ACC112 (cell line): ENCODE data around the gene DEDD2.

ENCODE experiments used
- H2AFZ ChIP-seq: fragments of 200-600 bp; sonication (generic); one replicate; pipeline ENCODE4 v1.6.0; 2017; ENCODE audit warnings: antibody characterized with exemption, low read length; ENCODE audit not compliant: unreplicated experiment
- H3K27ac ChIP-seq: fragments of 200-600 bp; sonication (generic); 2 replicates; pipeline ENCODE4 v1.5.1; 2014; ENCODE audit warnings: low read depth, mild to moderate bottlenecking, antibody characterized with exemption, low read length, moderate library complexity
- H3K27me3 ChIP-seq: fragments of 200-600 bp; sonication (generic); 2 replicates; pipeline ENCODE4 v1.6.1; 2014; ENCODE audit warnings: mild to moderate bottlenecking, antibody characterized with exemption, low read length, moderate library complexity, mixed read lengths; ENCODE audit not compliant: insufficient read depth
- H3K36me3 ChIP-seq: fragments of 200-600 bp; sonication (generic); 2 replicates; pipeline ENCODE4 v1.6.1; 2016; ENCODE audit warnings: mild to moderate bottlenecking, antibody characterized with exemption, low read length, moderate library complexity, mixed read lengths; ENCODE audit not compliant: insufficient read depth
- H3K4me1 ChIP-seq: fragments of 200-600 bp; sonication (generic); one replicate; pipeline ENCODE4 v1.6.1; 2016; ENCODE audit warnings: low read length, mixed read lengths; ENCODE audit not compliant: insufficient read depth, unreplicated experiment, control insufficient read depth
- H3K4me3 ChIP-seq: fragments of 200-600 bp; sonication (generic); 2 replicates; pipeline ENCODE4 v1.5.1; 2014; ENCODE audit warnings: mild to moderate bottlenecking, low read depth, low read length
- H3K79me2 ChIP-seq: fragments of 200-600 bp; sonication (generic); one replicate; pipeline ENCODE4 v1.6.0; 2016; ENCODE audit warnings: low read length; ENCODE audit not compliant: control insufficient read depth, unreplicated experiment, insufficient read depth

DEDD2 gene

DNA sequence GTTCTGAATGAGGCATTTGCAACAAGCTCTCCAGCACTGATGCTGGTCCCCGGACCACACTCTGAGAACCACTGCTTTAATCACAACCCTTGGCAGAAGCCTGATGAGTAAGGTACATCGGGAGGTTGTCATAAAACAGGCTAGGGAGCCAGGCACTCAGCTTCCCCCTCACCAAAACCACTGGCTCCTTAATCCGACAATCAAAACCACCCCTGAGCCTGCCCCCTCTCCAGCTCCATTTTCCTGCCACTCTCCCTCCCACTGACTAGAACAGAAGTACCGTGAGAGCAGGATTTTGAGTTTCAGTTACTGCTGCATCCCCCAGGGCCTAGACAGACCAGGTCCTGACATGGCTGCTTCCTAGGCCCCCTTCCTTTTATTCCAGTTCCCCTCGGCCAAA lies 17.7 kb upstream of the DEDD2 start:
- Histone ChIP-seq H2AFZ (no peak overlapping the region), H3K4me1 (no peaks in the 10 kb centered on the region), H3K27me3 (no peaks in the 10 kb centered on the region), H3K79me2 (peaks cover 12% of the 10 kb centered on the region), H3K27ac (no peak overlapping the region), H3K4me3 (no peak overlapping the region), H3K36me3 (no peaks in the 10 kb centered on the region)

GRCh38 chr19:42234364-42234763 lies 16.9 kb upstream of the DEDD2 start:
- Histone ChIP-seq H3K27ac (no peak overlapping the region), H3K4me3 (no peak overlapping the region), H2AFZ (no peak overlapping the region), H3K36me3 (0 out of 2 replicates have a peak, but pooled peaks cover under 1% of the 10 kb centered on the region), H3K27me3 (no peaks in the 10 kb centered on the region), H3K4me1 (no peaks in the 10 kb centered on the region), H3K79me2 (peaks cover 4% of the 10 kb centered on the region)

GRCh38 chr19:42233678-42234292 lies 16.3 kb upstream of the DEDD2 start:
- H3K36me3 ChIP-seq: 0 out of 2 replicates have a peak, but pooled peaks cover 3% of the 10 kb centered on the region
- no peaks in the 10 kb centered on the region for H3K4me1 ChIP-seq
- H3K4me3 ChIP-seq: no peak overlapping the region
- no peak overlapping the region for H2AFZ ChIP-seq
- H3K79me2 ChIP-seq: no peaks in the 10 kb centered on the region
- H3K27ac ChIP-seq: no peak overlapping the region
- no peaks in the 10 kb centered on the region for H3K27me3 ChIP-seq

DNA sequence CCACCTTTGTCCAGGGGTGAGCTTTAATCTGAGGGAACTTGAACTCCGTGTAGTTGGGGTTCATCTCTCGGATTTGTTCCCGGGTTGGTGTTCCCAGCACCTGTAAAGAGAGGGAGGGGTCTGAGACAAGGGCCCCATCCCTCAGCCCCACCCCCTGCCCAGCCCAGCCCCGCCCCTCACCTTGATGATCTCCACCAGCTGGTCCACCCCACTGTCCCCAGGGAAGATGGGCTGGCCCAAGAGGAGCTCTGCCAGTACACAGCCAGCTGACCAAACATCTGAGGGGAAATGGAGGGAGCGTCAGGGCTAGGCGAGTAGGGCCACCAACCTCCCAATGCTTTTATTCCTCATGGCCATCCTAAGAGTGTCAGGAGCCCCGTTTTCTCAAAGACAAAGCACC lies 15.6 kb upstream of the DEDD2 start:
- no peak overlapping the region for H2AFZ ChIP-seq
- 0 out of 2 replicates have a peak, but pooled peaks cover 3% of the 10 kb centered on the region for H3K36me3 ChIP-seq
- H3K27ac ChIP-seq: no peak overlapping the region
- no peaks in the 10 kb centered on the region for H3K79me2 ChIP-seq
- H3K4me3 ChIP-seq: no peak overlapping the region
- H3K27me3 ChIP-seq: no peaks in the 10 kb centered on the region
- no peaks in the 10 kb centered on the region for H3K4me1 ChIP-seq

- Histone ChIP-seq H3K4me3 (no peak overlapping the region), H3K27ac (no peak overlapping the region), H3K4me1 (no peaks in the 10 kb centered on the region), H3K79me2 (no peaks in the 10 kb centered on the region), H3K36me3 (0 out of 2 replicates have a peak, but pooled peaks cover 3% of the 10 kb centered on the region), H3K27me3 (no peaks in the 10 kb centered on the region), H2AFZ (no peak overlapping the region)
Measured at GRCh38 chr19:42232435-42232834, 15.0 kb upstream of the DEDD2 start.

DNA sequence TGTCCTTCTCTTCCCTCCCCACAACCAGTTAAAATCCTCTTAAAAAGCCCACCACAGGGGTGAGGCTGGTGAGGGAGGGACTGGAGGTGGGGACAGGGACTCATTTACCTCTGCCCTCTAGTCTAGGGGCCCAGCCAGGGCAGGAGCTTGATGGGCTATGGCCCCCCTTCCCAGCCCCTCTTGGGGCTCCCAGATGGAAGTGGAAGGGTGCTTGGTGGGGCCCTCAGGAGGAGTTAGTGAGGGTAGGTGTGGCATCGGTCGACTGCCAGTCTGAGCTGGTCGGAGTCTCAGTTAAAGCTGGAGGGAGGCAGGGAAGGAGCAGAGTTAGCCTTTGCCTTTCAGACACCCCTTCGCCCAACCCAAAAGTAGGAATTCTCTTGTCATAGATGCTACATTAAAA lies 13.1 kb upstream of the DEDD2 start:
- Histone ChIP-seq H2AFZ (no peak overlapping the region), H3K27ac (no peak overlapping the region), H3K4me1 (no peaks in the 10 kb centered on the region), H3K27me3 (no peaks in the 10 kb centered on the region), H3K4me3 (no peak overlapping the region), H3K79me2 (peaks cover 10% of the 10 kb centered on the region), H3K36me3 (0 out of 2 replicates have a peak, but pooled peaks cover 3% of the 10 kb centered on the region)

DNA sequence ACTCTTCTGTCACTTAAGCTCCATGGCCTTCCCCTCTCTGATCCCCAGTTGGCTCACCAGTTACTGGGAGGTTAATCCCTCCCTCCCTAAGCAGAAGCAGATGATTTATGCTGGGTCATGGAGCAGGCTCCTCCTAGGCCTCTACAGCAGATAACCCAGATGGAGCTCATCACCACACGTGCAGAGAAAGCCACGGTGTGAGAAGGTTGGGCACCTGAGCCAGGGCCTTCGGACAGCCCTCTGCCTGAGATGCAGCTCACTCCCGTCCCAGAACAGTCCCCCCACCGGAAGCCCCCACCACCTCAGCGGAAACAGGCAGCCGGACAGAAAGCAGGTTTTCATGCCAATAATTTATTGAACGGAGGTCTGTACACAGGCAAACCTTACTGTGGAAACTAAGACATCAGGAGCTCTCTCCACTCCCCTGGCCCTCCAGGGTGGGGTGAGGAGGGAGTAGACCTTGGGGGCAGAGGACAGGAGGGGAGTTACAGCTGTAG lies 12.4 kb upstream of the DEDD2 start:
- H3K36me3 ChIP-seq: 0 out of 2 replicates have a peak, but pooled peaks cover 3% of the 10 kb centered on the region
- H3K79me2 ChIP-seq: peaks cover 10% of the 10 kb centered on the region
- H3K27ac ChIP-seq: no peak overlapping the region; the same call in 1 of the 2 replicates
- no peaks in the 10 kb centered on the region for H3K4me1 ChIP-seq
- H3K27me3 ChIP-seq: no peaks in the 10 kb centered on the region
- no peak overlapping the region for H3K4me3 ChIP-seq
- H2AFZ ChIP-seq: no peak overlapping the region

- Histone ChIP-seq H3K27ac (no peak overlapping the region), H3K27me3 (no peaks in the 10 kb centered on the region), H2AFZ (no peak overlapping the region), H3K4me1 (no peaks in the 10 kb centered on the region), H3K36me3 (0 out of 2 replicates have a peak, but pooled peaks cover 3% of the 10 kb centered on the region), H3K4me3 (no peak overlapping the region), H3K79me2 (peaks cover 10% of the 10 kb centered on the region)
Measured at GRCh38 chr19:42229301-42229854, 11.9 kb upstream of the DEDD2 start.

GRCh38 chr19:42228641-42229040 lies 11.2 kb upstream of the DEDD2 start:
- no peaks in the 10 kb centered on the region for H3K27me3 ChIP-seq
- no peak overlapping the region for H3K4me3 ChIP-seq
- H3K27ac ChIP-seq: no peak overlapping the region
- peaks cover 10% of the 10 kb centered on the region for H3K79me2 ChIP-seq
- no peak overlapping the region for H2AFZ ChIP-seq
- 0 out of 2 replicates have a peak, but pooled peaks cover 3% of the 10 kb centered on the region for H3K36me3 ChIP-seq
- H3K4me1 ChIP-seq: no peaks in the 10 kb centered on the region

GRCh38 chr19:42226886-42227285 lies 9.4 kb upstream of the DEDD2 start:
- no peak overlapping the region for H2AFZ ChIP-seq
- H3K4me1 ChIP-seq: no peaks in the 10 kb centered on the region
- H3K36me3 ChIP-seq: 0 out of 2 replicates have a peak, but pooled peaks cover 3% of the 10 kb centered on the region
- no peaks in the 10 kb centered on the region for H3K27me3 ChIP-seq
- H3K79me2 ChIP-seq: peaks cover 21% of the 10 kb centered on the region
- H3K27ac ChIP-seq: no peak overlapping the region
- no peak overlapping the region for H3K4me3 ChIP-seq
